ENCODE data around the gene WARS2. TPM values are rescaled to one million over a fixed set of nuclear protein-coding genes. Genes with fewer than 3 reads are reported as not detected.
"Not testable (repeated sequence)": the region's sequence is repeated elsewhere in the genome, so short reads cannot be mapped to it uniquely, and the experiment has no call there.

Gene WARS2
- total RNA-seq, 1 experiment from 2014 or later: 25.0 TPM

- not testable (repeated sequence) for H3K27me3 ChIP-seq (ENCODE audit: control insufficient read depth, insufficient read depth, low read length); H3K36me3 ChIP-seq (replicated peaks; ENCODE audit: control insufficient read depth, insufficient read depth, low read length); H3K4me3 ChIP-seq (ENCODE audit: insufficient read depth, low read depth, low read length); DNase-seq
Measured at GRCh38 chr1:119155069-119155468, 14.6 kb upstream of the WARS2 start.

DNA sequence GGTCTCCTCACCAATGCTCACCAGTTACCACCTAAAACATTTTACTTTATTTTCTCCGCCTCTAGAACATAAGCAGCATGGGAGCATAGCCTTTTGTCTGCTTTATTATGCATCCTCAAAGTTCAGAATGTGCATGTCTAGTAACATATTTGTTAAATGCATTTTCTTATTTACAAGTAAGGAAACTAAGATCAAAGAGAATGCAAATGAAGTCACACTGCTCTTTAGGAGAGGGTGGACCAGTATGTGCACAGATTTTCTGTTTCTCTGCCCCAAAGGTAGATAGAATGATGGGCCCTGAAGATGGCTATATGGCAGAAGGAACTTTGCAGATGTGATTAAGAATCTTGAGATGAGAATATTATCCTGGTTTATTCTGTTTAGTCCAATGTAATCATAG, 9.7 kb upstream of the WARS2 start:
- Histone ChIP-seq H3K27me3 (ENCODE audit: control insufficient read depth, insufficient read depth, low read length) (no peaks in the 10 kb centered on the region), H3K4me3 (ENCODE audit: insufficient read depth, low read depth, low read length) (no peak overlapping the region), H3K36me3 (replicated peaks; ENCODE audit: control insufficient read depth, insufficient read depth, low read length) (no peaks in the 10 kb centered on the region)
- DNase-seq: no peak

DNA sequence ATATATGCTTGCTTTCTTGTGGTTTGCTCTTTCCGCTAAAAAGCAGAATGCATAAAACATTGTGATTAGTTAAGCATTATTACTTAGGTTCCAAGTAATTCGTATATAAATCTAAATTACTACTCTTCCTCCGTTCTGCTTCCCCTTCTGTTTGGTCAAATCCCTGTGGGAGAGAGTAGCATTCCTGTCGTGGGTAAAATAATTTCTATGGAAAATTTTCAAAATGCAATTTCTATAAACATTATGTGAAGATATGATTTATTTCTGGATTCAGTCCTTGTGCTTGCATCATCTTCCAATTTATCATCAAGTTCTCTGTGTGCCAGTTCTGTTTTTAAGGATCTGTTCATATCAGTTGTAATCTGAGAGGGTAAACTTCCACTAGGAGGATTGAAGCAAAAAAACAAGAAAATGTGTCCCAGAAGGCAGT, 7.2 kb upstream of the WARS2 start:
- no peak overlapping the region for H3K4me3 ChIP-seq (ENCODE audit: insufficient read depth, low read depth, low read length)
- H3K36me3 ChIP-seq (replicated peaks; ENCODE audit: control insufficient read depth, insufficient read depth, low read length): no peaks in the 10 kb centered on the region
- H3K27me3 ChIP-seq (ENCODE audit: control insufficient read depth, insufficient read depth, low read length): no peaks in the 10 kb centered on the region
- no peak for DNase-seq

DNA sequence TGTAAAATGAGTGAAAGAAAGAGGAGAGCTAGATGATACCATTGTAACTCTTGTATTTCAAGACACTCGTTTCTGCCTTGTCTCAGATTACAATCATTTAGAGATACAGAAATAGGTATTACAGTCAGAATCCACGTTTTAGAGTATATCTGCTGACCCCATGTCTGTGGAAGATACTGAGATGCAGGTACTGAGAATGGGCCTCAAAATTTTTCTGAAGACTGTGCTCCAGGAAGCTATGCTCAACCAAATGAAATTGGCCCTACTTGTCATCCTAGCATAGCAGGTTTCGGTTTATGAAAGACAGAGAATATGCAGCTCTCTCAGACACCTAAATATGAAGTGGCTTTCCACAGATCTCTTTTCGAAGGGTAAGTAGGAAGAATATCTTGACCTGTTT, 6.0 kb upstream of the WARS2 start:
- H3K36me3 ChIP-seq (replicated peaks; ENCODE audit: control insufficient read depth, insufficient read depth, low read length): no peaks in the 10 kb centered on the region
- DNase-seq: no peak

DNA sequence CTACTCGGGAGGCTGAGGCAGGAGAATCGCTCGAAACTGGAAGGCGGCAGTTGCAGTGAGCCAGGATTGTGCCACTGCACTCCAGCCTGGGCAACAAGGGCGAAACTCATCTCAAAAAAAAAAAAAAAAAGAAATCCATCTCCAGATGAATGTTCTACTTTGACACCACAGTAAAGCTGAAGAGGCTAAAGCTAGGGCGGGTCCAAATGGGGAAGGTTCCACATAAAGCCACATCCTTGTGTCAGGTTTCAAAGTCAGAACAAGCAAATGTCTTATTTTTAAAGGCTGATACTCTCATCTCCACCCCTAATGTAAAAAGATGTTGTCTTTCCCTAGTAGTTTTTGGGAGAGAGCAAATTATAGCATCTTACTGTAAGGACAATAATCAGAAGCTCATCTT, 4.4 kb upstream of the WARS2 start:
- no peak for DNase-seq
- H3K36me3 ChIP-seq (replicated peaks; ENCODE audit: control insufficient read depth, insufficient read depth, low read length): no peaks in the 10 kb centered on the region
- no peak overlapping the region for H3K4me3 ChIP-seq (ENCODE audit: insufficient read depth, low read depth, low read length)
- H3K27me3 ChIP-seq (ENCODE audit: control insufficient read depth, insufficient read depth, low read length): no peaks in the 10 kb centered on the region

More for the DNA sequence above, 6.0 kb upstream of the WARS2 start:
- H3K27me3 ChIP-seq (ENCODE audit: control insufficient read depth, insufficient read depth, low read length): no peaks in the 10 kb centered on the region
- no peak overlapping the region for H3K4me3 ChIP-seq (ENCODE audit: insufficient read depth, low read depth, low read length)

GRCh38 chr1:119143706-119144105, 3.3 kb upstream of the WARS2 start:
- Histone ChIP-seq H3K4me3 (ENCODE audit: insufficient read depth, low read depth, low read length) (no peak overlapping the region), H3K36me3 (replicated peaks; ENCODE audit: control insufficient read depth, insufficient read depth, low read length) (no peaks in the 10 kb centered on the region), H3K27me3 (ENCODE audit: control insufficient read depth, insufficient read depth, low read length) (no peaks in the 10 kb centered on the region)
- no peak for DNase-seq

DNA sequence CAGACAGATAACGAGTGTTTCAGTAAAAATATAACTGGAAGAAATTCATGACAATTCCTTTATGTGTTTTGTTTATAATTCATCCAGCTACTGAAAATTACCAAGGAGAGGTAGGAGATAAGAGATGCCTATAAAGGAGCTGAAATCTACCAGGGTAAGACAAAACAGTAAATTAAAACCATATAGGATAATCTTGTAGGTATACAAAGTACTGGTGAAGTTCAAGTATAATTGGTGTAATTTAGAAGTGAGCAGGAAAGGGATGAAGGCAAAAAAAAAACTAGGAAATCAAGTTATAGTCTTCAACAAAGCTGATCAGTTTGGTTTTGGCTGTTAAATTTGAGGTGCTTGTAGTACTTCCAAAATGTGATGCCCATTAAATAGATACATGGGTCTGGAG, 1.2 kb upstream of the WARS2 start:
- H3K4me3 ChIP-seq (ENCODE audit: insufficient read depth, low read depth, low read length): no peak overlapping the region
- H3K27me3 ChIP-seq (ENCODE audit: control insufficient read depth, insufficient read depth, low read length): no peaks in the 10 kb centered on the region
- no peaks in the 10 kb centered on the region for H3K36me3 ChIP-seq (replicated peaks; ENCODE audit: control insufficient read depth, insufficient read depth, low read length)
- no peak for DNase-seq

DNA sequence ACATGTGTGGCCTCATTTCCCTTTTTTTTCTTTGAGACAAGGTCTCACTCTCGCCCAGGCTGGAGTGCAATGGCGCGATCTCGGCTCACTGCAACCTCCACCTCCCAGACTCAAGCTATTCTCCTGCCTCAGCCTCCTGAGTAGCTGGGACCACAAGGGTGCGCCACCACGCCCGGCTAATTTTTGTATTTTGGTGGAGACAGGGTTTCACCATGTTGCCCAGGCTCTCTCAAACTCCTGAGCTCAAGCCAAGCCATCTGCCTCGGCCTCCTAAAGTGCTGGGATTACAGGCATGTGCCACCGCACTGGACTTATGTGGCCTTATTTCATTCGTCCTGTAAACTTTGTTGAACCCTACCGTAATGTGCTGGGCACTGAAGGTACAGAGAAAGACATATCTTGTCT, 569 bp upstream of the WARS2 start:
- DNase-seq: no peak
- no peaks in the 10 kb centered on the region for H3K27me3 ChIP-seq (ENCODE audit: control insufficient read depth, insufficient read depth, low read length)
- H3K36me3 ChIP-seq (replicated peaks; ENCODE audit: control insufficient read depth, insufficient read depth, low read length): no peaks in the 10 kb centered on the region
- H3K4me3 ChIP-seq (ENCODE audit: insufficient read depth, low read depth, low read length): peak overlapping the region; percentile 56

DNA sequence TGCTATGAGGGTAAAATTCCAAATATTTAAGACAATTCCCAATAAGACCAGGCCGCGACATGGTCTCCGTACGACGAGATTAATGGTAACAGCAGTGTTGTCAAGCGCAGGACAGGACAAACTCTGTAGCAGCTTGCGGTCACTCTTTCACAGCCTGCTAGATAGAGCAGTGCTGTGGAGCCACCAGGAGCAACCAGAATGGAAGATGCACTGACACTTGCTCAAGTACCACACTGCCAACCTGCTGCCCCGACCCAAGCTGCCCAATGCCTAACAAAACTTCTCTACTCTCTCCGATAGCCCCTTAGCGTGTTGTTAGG, 636 bp downstream of the WARS2 start:
- Histone ChIP-seq H3K27me3 (ENCODE audit: control insufficient read depth, insufficient read depth, low read length) (no peaks in the 10 kb centered on the region), H3K4me3 (ENCODE audit: insufficient read depth, low read depth, low read length) (peak overlapping the region; percentile 56), H3K36me3 (replicated peaks; ENCODE audit: control insufficient read depth, insufficient read depth, low read length) (no peaks in the 10 kb centered on the region)
- DNase-seq: no peak

GRCh38 chr1:119139403-119139802, 1.1 kb downstream of the WARS2 start:
- Histone ChIP-seq H3K27me3 (ENCODE audit: control insufficient read depth, insufficient read depth, low read length) (no peaks in the 10 kb centered on the region), H3K4me3 (ENCODE audit: insufficient read depth, low read depth, low read length) (peak overlapping the region; percentile 56), H3K36me3 (replicated peaks; ENCODE audit: control insufficient read depth, insufficient read depth, low read length) (no peaks in the 10 kb centered on the region)
- DNase-seq: no peak

- no peak for DNase-seq
- Histone ChIP-seq H3K36me3 (replicated peaks; ENCODE audit: control insufficient read depth, insufficient read depth, low read length) (no peaks in the 10 kb centered on the region), H3K27me3 (ENCODE audit: control insufficient read depth, insufficient read depth, low read length) (no peaks in the 10 kb centered on the region), H3K4me3 (ENCODE audit: insufficient read depth, low read depth, low read length) (no peak overlapping the region)
Measured at GRCh38 chr1:119136401-119136800, 4.1 kb downstream of the WARS2 start.

GRCh38 chr1:119133987-119134386, 6.5 kb downstream of the WARS2 start:
- Histone ChIP-seq H3K36me3 (replicated peaks; ENCODE audit: control insufficient read depth, insufficient read depth, low read length) (no peaks in the 10 kb centered on the region), H3K4me3 (ENCODE audit: insufficient read depth, low read depth, low read length) (no peak overlapping the region), H3K27me3 (ENCODE audit: control insufficient read depth, insufficient read depth, low read length) (no peaks in the 10 kb centered on the region)
- DNase-seq: no peak

DNA sequence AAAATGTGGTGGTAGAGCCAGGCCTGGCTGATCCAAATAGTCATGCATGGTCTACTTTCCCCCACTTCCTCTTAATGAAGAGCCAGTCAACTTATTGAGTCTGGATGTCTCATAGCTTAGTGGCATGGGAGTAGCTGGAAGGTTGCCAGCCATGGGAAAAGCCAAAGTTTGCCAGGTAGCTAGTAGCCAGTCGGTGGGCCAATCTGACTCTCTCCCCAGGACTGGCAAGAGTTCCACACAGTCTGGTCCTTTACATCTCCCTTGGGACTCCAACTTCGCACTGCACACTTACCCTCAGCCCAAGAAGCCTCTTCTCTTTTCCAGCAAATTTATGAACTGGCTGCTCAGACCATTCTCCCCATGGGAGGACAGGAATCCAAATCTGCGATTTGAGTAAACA, 8.3 kb downstream of the WARS2 start:
- H3K36me3 ChIP-seq (replicated peaks; ENCODE audit: control insufficient read depth, insufficient read depth, low read length): no peaks in the 10 kb centered on the region
- DNase-seq: no peak
- H3K27me3 ChIP-seq (ENCODE audit: control insufficient read depth, insufficient read depth, low read length): no peaks in the 10 kb centered on the region
- H3K4me3 ChIP-seq (ENCODE audit: insufficient read depth, low read depth, low read length): no peak overlapping the region

DNA sequence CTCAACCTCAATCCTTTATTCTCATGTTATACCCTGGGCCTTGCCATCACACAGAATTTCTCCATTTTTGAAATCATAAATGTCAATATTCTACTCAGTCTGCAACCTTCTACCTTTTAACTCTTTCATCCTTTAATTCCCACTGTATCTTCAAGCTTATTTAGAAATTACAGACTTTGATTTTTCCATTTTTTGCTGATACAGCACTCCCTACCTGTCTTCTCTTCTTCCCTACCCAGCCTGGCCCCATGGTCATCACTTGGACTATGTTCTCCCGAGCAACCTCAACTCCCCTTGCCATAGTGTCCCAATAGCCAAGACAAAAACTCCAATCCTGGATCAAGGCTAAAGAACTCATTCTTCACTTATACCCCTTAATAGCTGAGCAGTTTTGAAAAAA, 14.6 kb downstream of the WARS2 start:
- Histone ChIP-seq H3K36me3 (replicated peaks; ENCODE audit: control insufficient read depth, insufficient read depth, low read length) (no peaks in the 10 kb centered on the region), H3K4me3 (ENCODE audit: insufficient read depth, low read depth, low read length) (no peak overlapping the region), H3K27me3 (ENCODE audit: control insufficient read depth, insufficient read depth, low read length) (no peaks in the 10 kb centered on the region)
- no peak for DNase-seq

DNA sequence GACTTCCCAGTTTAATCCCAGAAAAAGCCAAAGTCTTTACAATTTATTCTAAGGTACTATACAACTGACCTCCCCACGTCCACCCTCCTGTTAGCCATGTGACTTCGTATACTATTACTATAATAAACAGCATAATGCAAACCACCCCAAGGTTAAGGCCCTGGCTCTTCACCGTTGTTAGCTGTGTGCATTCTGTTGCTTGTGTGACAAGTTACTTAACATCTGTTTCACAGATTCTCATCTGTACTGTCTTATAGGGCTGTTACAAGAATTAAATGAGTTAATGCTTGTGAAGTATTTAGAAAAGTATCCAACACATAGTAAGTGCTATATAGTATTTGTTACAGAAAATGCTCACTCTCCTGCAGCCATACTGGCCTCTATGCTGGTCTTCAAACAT, 15.7 kb downstream of the WARS2 start:
- DNase-seq: no peak
- Histone ChIP-seq H3K27me3 (ENCODE audit: control insufficient read depth, insufficient read depth, low read length) (no peaks in the 10 kb centered on the region), H3K4me3 (ENCODE audit: insufficient read depth, low read depth, low read length) (no peak overlapping the region), H3K36me3 (replicated peaks; ENCODE audit: control insufficient read depth, insufficient read depth, low read length) (no peaks in the 10 kb centered on the region)

DNA sequence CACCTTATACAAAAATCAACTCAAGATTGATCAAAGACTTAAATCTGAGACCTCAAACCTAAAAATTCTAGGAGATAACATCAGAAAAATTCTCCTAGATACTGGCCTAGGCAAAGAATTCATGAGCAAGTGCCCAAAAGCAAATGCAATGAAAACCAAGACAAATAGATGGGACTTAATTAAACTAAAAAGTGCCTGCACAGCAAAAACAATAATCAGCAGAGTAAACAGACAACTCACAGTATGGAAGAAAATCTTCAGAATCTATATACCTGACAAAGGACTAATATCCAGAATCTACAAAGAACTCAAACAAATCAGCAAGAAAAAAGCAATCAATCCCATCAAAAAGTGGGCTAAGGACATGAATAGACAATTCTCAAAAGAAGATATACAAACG, 18.6 kb downstream of the WARS2 start:
- DNase-seq; H3K27me3 ChIP-seq (ENCODE audit: control insufficient read depth, insufficient read depth, low read length): not testable (repeated sequence)

More for the DNA sequence above, 18.6 kb downstream of the WARS2 start:
- not testable (repeated sequence) for H3K4me3 ChIP-seq (ENCODE audit: insufficient read depth, low read depth, low read length); H3K36me3 ChIP-seq (replicated peaks; ENCODE audit: control insufficient read depth, insufficient read depth, low read length)

Data from H7 (cell line).